ENCODE results near the gene ZC3H12A.

ZC3H12A gene

GRCh38 chr1:37472994-37473393 lies 1.4 kb upstream of the ZC3H12A start:
- H3K79me2 ChIP-seq (ENCODE audit: control insufficient read depth, insufficient read depth, low read length, unreplicated experiment) = peaks cover 46% of the 10 kb centered on the region
- H3K36me3 ChIP-seq (ENCODE audit: insufficient read depth, low read length) = peaks cover 8% of the 10 kb centered on the region; the same call in 1 of the 2 replicates
- H3K27me3 ChIP-seq (ENCODE audit: insufficient read depth, low read length) = no peaks in the 10 kb centered on the region
- H3K4me3 ChIP-seq (ENCODE audit: low read depth, low read length) = peak overlapping the region; percentile 88
- H2AFZ ChIP-seq (ENCODE audit: low read length, unreplicated experiment) = no peak overlapping the region
- H3K27ac ChIP-seq (ENCODE audit: low read depth, low read length) = peak overlapping the region; percentile 72; the same call in 1 of the 2 replicates
- peaks cover 56% of the 10 kb centered on the region for H3K4me1 ChIP-seq (ENCODE audit: control insufficient read depth, insufficient read depth, low read length, unreplicated experiment)

- Histone ChIP-seq H3K27me3 (ENCODE audit: insufficient read depth, low read length) (no peaks in the 10 kb centered on the region), H3K4me1 (ENCODE audit: control insufficient read depth, insufficient read depth, low read length, unreplicated experiment) (peaks cover 62% of the 10 kb centered on the region), H3K27ac (ENCODE audit: low read depth, low read length) (peak overlapping the region; percentile 72; the same call in 1 of the 2 replicates), H3K79me2 (ENCODE audit: control insufficient read depth, insufficient read depth, low read length, unreplicated experiment) (peaks cover 51% of the 10 kb centered on the region), H3K4me3 (ENCODE audit: low read depth, low read length) (peak overlapping the region; percentile 88), H3K36me3 (ENCODE audit: insufficient read depth, low read length) (peaks cover 8% of the 10 kb centered on the region; the same call in 1 of the 2 replicates), H2AFZ (ENCODE audit: low read length, unreplicated experiment) (peak overlapping the region; percentile 47)
Observed at GRCh38 chr1:37473431-37474045, 842 bp upstream of the ZC3H12A start.

GRCh38 chr1:37474697-37475379 lies 458 bp downstream of the ZC3H12A start:
- H3K4me1 ChIP-seq (ENCODE audit: control insufficient read depth, insufficient read depth, low read length, unreplicated experiment) = peaks cover 66% of the 10 kb centered on the region
- H3K79me2 ChIP-seq (ENCODE audit: control insufficient read depth, insufficient read depth, low read length, unreplicated experiment) = peaks cover 61% of the 10 kb centered on the region
- no peak overlapping the region for H2AFZ ChIP-seq (ENCODE audit: low read length, unreplicated experiment)
- peak overlapping the region; percentile 88 for H3K4me3 ChIP-seq (ENCODE audit: low read depth, low read length)
- H3K27me3 ChIP-seq (ENCODE audit: insufficient read depth, low read length) = no peaks in the 10 kb centered on the region
- peaks cover 11% of the 10 kb centered on the region; the same call in 1 of the 2 replicates for H3K36me3 ChIP-seq (ENCODE audit: insufficient read depth, low read length)
- H3K27ac ChIP-seq (ENCODE audit: low read depth, low read length) = peak overlapping the region; percentile 99

- H3K27me3 ChIP-seq (ENCODE audit: insufficient read depth, low read length) = no peaks in the 10 kb centered on the region
- H2AFZ ChIP-seq (ENCODE audit: low read length, unreplicated experiment) = no peak overlapping the region
- peaks cover 71% of the 10 kb centered on the region for H3K4me1 ChIP-seq (ENCODE audit: control insufficient read depth, insufficient read depth, low read length, unreplicated experiment)
- H3K27ac ChIP-seq (ENCODE audit: low read depth, low read length) = peak overlapping the region; percentile 99
- peak overlapping the region; percentile 88 for H3K4me3 ChIP-seq (ENCODE audit: low read depth, low read length)
- H3K79me2 ChIP-seq (ENCODE audit: control insufficient read depth, insufficient read depth, low read length, unreplicated experiment) = peaks cover 67% of the 10 kb centered on the region
- H3K36me3 ChIP-seq (ENCODE audit: insufficient read depth, low read length) = peaks cover 13% of the 10 kb centered on the region; the same call in 1 of the 2 replicates
Observed at GRCh38 chr1:37475380-37476086, 1.2 kb downstream of the ZC3H12A start.

GRCh38 chr1:37476087-37476452 lies 1.7 kb downstream of the ZC3H12A start:
- peaks cover 71% of the 10 kb centered on the region for H3K4me1 ChIP-seq (ENCODE audit: control insufficient read depth, insufficient read depth, low read length, unreplicated experiment)

GRCh38 chr1:37476460-37477197 lies 2.2 kb downstream of the ZC3H12A start:
- H3K36me3 ChIP-seq (ENCODE audit: insufficient read depth, low read length) = peaks cover 24% of the 10 kb centered on the region; the same call in 1 of the 2 replicates
- no peak overlapping the region for H2AFZ ChIP-seq (ENCODE audit: low read length, unreplicated experiment)
- peak overlapping the region; percentile 99 for H3K27ac ChIP-seq (ENCODE audit: low read depth, low read length)
- peaks cover 77% of the 10 kb centered on the region for H3K79me2 ChIP-seq (ENCODE audit: control insufficient read depth, insufficient read depth, low read length, unreplicated experiment)
- H3K4me1 ChIP-seq (ENCODE audit: control insufficient read depth, insufficient read depth, low read length, unreplicated experiment) = peaks cover 66% of the 10 kb centered on the region
- peak overlapping the region; percentile 88 for H3K4me3 ChIP-seq (ENCODE audit: low read depth, low read length)
- no peaks in the 10 kb centered on the region for H3K27me3 ChIP-seq (ENCODE audit: insufficient read depth, low read length)

More at GRCh38 chr1:37476087-37476452, 1.7 kb downstream of the ZC3H12A start:
- peaks cover 72% of the 10 kb centered on the region for H3K79me2 ChIP-seq (ENCODE audit: control insufficient read depth, insufficient read depth, low read length, unreplicated experiment)
- H3K27ac ChIP-seq (ENCODE audit: low read depth, low read length) = peak overlapping the region; percentile 99
- peak overlapping the region; percentile 88 for H3K4me3 ChIP-seq (ENCODE audit: low read depth, low read length)
- H3K27me3 ChIP-seq (ENCODE audit: insufficient read depth, low read length) = no peaks in the 10 kb centered on the region
- H3K36me3 ChIP-seq (ENCODE audit: insufficient read depth, low read length) = peaks cover 18% of the 10 kb centered on the region; the same call in 1 of the 2 replicates
- no peak overlapping the region for H2AFZ ChIP-seq (ENCODE audit: low read length, unreplicated experiment)

GRCh38 chr1:37477198-37477931 lies 3.0 kb downstream of the ZC3H12A start:
- Histone ChIP-seq H3K36me3 (ENCODE audit: insufficient read depth, low read length) (peaks cover 25% of the 10 kb centered on the region; the same call in 1 of the 2 replicates), H3K27me3 (ENCODE audit: insufficient read depth, low read length) (no peaks in the 10 kb centered on the region), H3K4me1 (ENCODE audit: control insufficient read depth, insufficient read depth, low read length, unreplicated experiment) (peaks cover 60% of the 10 kb centered on the region), H3K79me2 (ENCODE audit: control insufficient read depth, insufficient read depth, low read length, unreplicated experiment) (peaks cover 79% of the 10 kb centered on the region), H2AFZ (ENCODE audit: low read length, unreplicated experiment) (no peak overlapping the region), H3K4me3 (ENCODE audit: low read depth, low read length) (peak overlapping the region; percentile 88), H3K27ac (ENCODE audit: low read depth, low read length) (peak overlapping the region; percentile 99)

GRCh38 chr1:37477946-37478345 lies 3.6 kb downstream of the ZC3H12A start:
- no peaks in the 10 kb centered on the region for H3K27me3 ChIP-seq (ENCODE audit: insufficient read depth, low read length)
- H3K4me3 ChIP-seq (ENCODE audit: low read depth, low read length) = peak overlapping the region; percentile 88
- peaks cover 79% of the 10 kb centered on the region for H3K79me2 ChIP-seq (ENCODE audit: control insufficient read depth, insufficient read depth, low read length, unreplicated experiment)
- peak overlapping the region; percentile 99 for H3K27ac ChIP-seq (ENCODE audit: low read depth, low read length)
- peaks cover 54% of the 10 kb centered on the region for H3K4me1 ChIP-seq (ENCODE audit: control insufficient read depth, insufficient read depth, low read length, unreplicated experiment)
- H3K36me3 ChIP-seq (ENCODE audit: insufficient read depth, low read length) = peaks cover 25% of the 10 kb centered on the region; the same call in 1 of the 2 replicates
- no peak overlapping the region for H2AFZ ChIP-seq (ENCODE audit: low read length, unreplicated experiment)

- Histone ChIP-seq H3K27ac (ENCODE audit: low read depth, low read length) (peak overlapping the region; percentile 99), H3K27me3 (ENCODE audit: insufficient read depth, low read length) (no peaks in the 10 kb centered on the region), H3K4me1 (ENCODE audit: control insufficient read depth, insufficient read depth, low read length, unreplicated experiment) (peaks cover 49% of the 10 kb centered on the region), H3K36me3 (ENCODE audit: insufficient read depth, low read length) (peaks cover 25% of the 10 kb centered on the region; the same call in 1 of the 2 replicates), H2AFZ (ENCODE audit: low read length, unreplicated experiment) (no peak overlapping the region), H3K4me3 (ENCODE audit: low read depth, low read length) (peak overlapping the region; percentile 88), H3K79me2 (ENCODE audit: control insufficient read depth, insufficient read depth, low read length, unreplicated experiment) (peaks cover 78% of the 10 kb centered on the region)
Observed at GRCh38 chr1:37478451-37478881, 4.1 kb downstream of the ZC3H12A start.
